Measurements from ENCODE around the gene TMEM45B.

- no peak for TF ChIP-seq CTCF (IDR thresholded peaks at IDR 0.05)
- TF ChIP-seq POLR2A (IDR thresholded peaks at IDR 0.05) = no peak
These were observed 46.6 kb upstream of the TMEM45B start for GRCh38 chr11:129769059-129769458.
